ENCODE results near the gene CCR4.
"Not testable (repeated sequence)": the region's sequence is repeated elsewhere in the genome, so short reads cannot be mapped to it uniquely, and the experiment has no call there.

- TF ChIP-seq CTCF (IDR thresholded peaks at IDR 0.05; ENCODE audit: control extremely low read depth in 1 of 3, insufficient read depth in 1 of 3, low read depth in 1 of 3, low read length in 3 of 3); POLR2AphosphoS5 (IDR thresholded peaks at IDR 0.05; ENCODE audit: low read depth, low read length); JUND (IDR thresholded peaks at IDR 0.05; ENCODE audit: low read length); TAF1 (IDR thresholded peaks at IDR 0.05; ENCODE audit: low read depth, low read length); ATF3 (IDR thresholded peaks at IDR 0.05; ENCODE audit: insufficient read depth, low read depth, low read length); YY1 (IDR thresholded peaks at IDR 0.05; ENCODE audit: low read depth, low read length); EP300 (IDR thresholded peaks at IDR 0.05; ENCODE audit: borderline replicate concordance in 1 of 2, low read depth in 2 of 2, low read length in 2 of 2); RAD21 (IDR thresholded peaks at IDR 0.05 in 1 of 2, conservative IDR thresholded peaks at IDR 0.05 in 1 of 2; ENCODE audit: low read depth in 2 of 2, low read length in 2 of 2); POLR2A (IDR thresholded peaks at IDR 0.05; ENCODE audit: control extremely low read depth in 1 of 2, low read depth in 2 of 2, low read length in 2 of 2); TCF12 (IDR thresholded peaks at IDR 0.05; ENCODE audit: low read depth, low read length): not testable (repeated sequence)
Observed at GRCh38 chr3:32945598-32945997, 5.8 kb upstream of the CCR4 start.

Measured in H1 (cell line).